IPS DF 4.7 (cell line): ENCODE data around the gene GLI1.
"Not testable (repeated sequence)": the region's sequence is repeated elsewhere in the genome, so short reads cannot be mapped to it uniquely, and the experiment has no call there.

ENCODE experiments used
- DNase-seq: peaks from one replicate; pipeline ENCODE4 v3.0.0-alpha.2; 2013; ENCODE audit warnings: low spot score; ENCODE audit errors: extremely low read depth

Gene GLI1

GRCh38 chr12:57496822-57497221 is 37.2 kb downstream of the GLI1 start:
- no peak for DNase-seq

- no peak for DNase-seq
Measured at GRCh38 chr12:57497223-57498131, 37.9 kb downstream of the GLI1 start.

- no peak for DNase-seq
Measured at GRCh38 chr12:57498132-57498502, 38.5 kb downstream of the GLI1 start.

GRCh38 chr12:57498571-57498970 is 39.0 kb downstream of the GLI1 start:
- DNase-seq, result no peak

- DNase-seq, result no peak
Measured at GRCh38 chr12:57500213-57500612, 40.6 kb downstream of the GLI1 start.

- not testable (repeated sequence) for DNase-seq
Measured at GRCh38 chr12:57502311-57502969, 42.9 kb downstream of the GLI1 start.

GRCh38 chr12:57506541-57506940 is 47.0 kb downstream of the GLI1 start:
- not testable (repeated sequence) for DNase-seq

GRCh38 chr12:57507796-57508195 is 48.2 kb downstream of the GLI1 start:
- DNase-seq, result not testable (repeated sequence)

GRCh38 chr12:57511161-57511560 is 51.6 kb downstream of the GLI1 start:
- no peak for DNase-seq

GRCh38 chr12:57511588-57512325 is 52.2 kb downstream of the GLI1 start:
- no peak for DNase-seq

- no peak for DNase-seq
Measured at GRCh38 chr12:57512665-57513064, 53.1 kb downstream of the GLI1 start.

GRCh38 chr12:57513266-57513665 is 53.7 kb downstream of the GLI1 start:
- no peak for DNase-seq

GRCh38 chr12:57513677-57514076 is 54.1 kb downstream of the GLI1 start:
- not testable (repeated sequence) for DNase-seq

GRCh38 chr12:57514246-57514645 is 54.7 kb downstream of the GLI1 start:
- not testable (repeated sequence) for DNase-seq

- no peak for DNase-seq
Measured at GRCh38 chr12:57514720-57515407, 55.3 kb downstream of the GLI1 start.

GRCh38 chr12:57515408-57515933 is 55.9 kb downstream of the GLI1 start:
- no peak for DNase-seq

GRCh38 chr12:57515934-57516541 is 56.5 kb downstream of the GLI1 start:
- no peak for DNase-seq

GRCh38 chr12:57516617-57517153 is 57.1 kb downstream of the GLI1 start:
- no peak for DNase-seq

GRCh38 chr12:57517187-57517586 is 57.6 kb downstream of the GLI1 start:
- DNase-seq, result no peak

- DNase-seq, result not testable (repeated sequence)
Measured at GRCh38 chr12:57517718-57518117, 58.1 kb downstream of the GLI1 start.
